Osteocyte (in vitro differentiated cells): Measurements from ENCODE around the gene TCIRG1. TPM values are rescaled to one million over a fixed set of nuclear protein-coding genes. Genes with fewer than 3 reads are reported as not detected.

Experiments used
- DNase-seq: peaks from one replicate; pipeline ENCODE4 v3.0.0; 2021; ENCODE audit warnings: mixed read lengths; ENCODE audit not compliant: unreplicated experiment; ENCODE audit errors: extremely low spot score
- H3K27ac Mint-ChIP-seq: one replicate; pipeline ENCODE4 v1.8.0; 2021; ENCODE audit warnings: mild to moderate bottlenecking, mixed read lengths; ENCODE audit not compliant: unreplicated experiment
- H3K27me3 Mint-ChIP-seq: one replicate; pipeline ENCODE4 v1.8.0; 2021; ENCODE audit warnings: mixed read lengths; ENCODE audit not compliant: unreplicated experiment
- H3K36me3 Mint-ChIP-seq: one replicate; pipeline ENCODE4 v1.8.0; 2021; ENCODE audit warnings: mixed read lengths; ENCODE audit not compliant: unreplicated experiment
- H3K4me1 Mint-ChIP-seq: one replicate; pipeline ENCODE4 v1.8.0; 2021; ENCODE audit warnings: mixed read lengths; ENCODE audit not compliant: unreplicated experiment
- H3K4me3 Mint-ChIP-seq: one replicate; pipeline ENCODE4 v1.8.0; 2021; ENCODE audit warnings: mild to moderate bottlenecking, moderate library complexity, mixed read lengths; ENCODE audit not compliant: unreplicated experiment
- H3K9me3 Mint-ChIP-seq: one replicate; pipeline ENCODE4 v1.8.0; 2021; ENCODE audit warnings: mixed read lengths; ENCODE audit not compliant: unreplicated experiment
- CTCF ChIP-seq: fragments of 200-600 bp; sonication (generic); IDR thresholded peaks from 2 replicates; pipeline ENCODE4 v1.5.0; 2021; ENCODE audit warnings: antibody characterized with exemption, mild to moderate bottlenecking, moderate library complexity
- total RNA-seq: library from RNA; stranded (reverse); gene quantifications from 2 replicates; pipeline ENCODE4 v1.2.1, GENCODE V29; 2021

Gene TCIRG1
- total RNA-seq, 1 donor from 2014 or later: 53.0 TPM

- H3K4me1 Mint-ChIP-seq: peaks cover 32% of the 10 kb centered on the region
- peak overlapping the region; percentile 18 for H3K27ac Mint-ChIP-seq
- no peaks in the 10 kb centered on the region for H3K9me3 Mint-ChIP-seq
- DNase-seq: no peak
- no peaks in the 10 kb centered on the region for H3K27me3 Mint-ChIP-seq
- no peak for TF ChIP-seq CTCF
- peak overlapping the region; percentile 78 for H3K4me3 Mint-ChIP-seq
- no peaks in the 10 kb centered on the region for H3K36me3 Mint-ChIP-seq
These were observed 34.1 kb upstream of the TCIRG1 start for GRCh38 chr11:68004551-68005335.

DNA sequence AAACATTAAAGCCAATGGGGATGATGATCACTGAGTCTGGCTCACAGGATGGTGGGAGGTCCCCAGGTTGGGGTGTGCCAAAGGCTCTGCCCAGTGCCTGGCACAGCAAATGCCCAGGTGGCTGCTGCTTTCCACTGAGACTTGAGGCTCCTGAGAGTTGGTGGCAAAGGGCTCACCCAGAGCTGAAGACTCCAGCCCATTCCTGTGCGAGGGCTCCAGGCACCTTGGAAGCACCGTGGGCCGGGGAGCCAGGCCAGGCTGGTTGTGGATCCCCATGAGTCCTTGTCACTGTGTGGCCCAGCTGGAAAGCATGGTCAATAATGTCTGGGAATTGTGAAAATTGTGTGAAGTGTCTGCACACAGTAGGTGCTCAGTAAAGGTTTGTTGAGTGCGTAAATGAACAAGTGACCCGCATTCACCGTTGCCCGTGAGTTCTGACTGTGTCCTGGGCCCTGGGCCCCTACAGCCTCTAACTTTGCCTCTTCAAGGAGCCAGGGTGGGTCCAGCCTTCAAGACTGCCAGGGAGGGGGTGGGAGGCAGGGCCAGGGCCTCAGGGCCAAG, 32.1 kb upstream of the TCIRG1 start:
- Mint-ChIP-seq H3K36me3 (no peaks in the 10 kb centered on the region), H3K27ac (no peak overlapping the region), H3K9me3 (no peaks in the 10 kb centered on the region), H3K27me3 (no peaks in the 10 kb centered on the region), H3K4me3 (no peak overlapping the region), H3K4me1 (peaks cover 50% of the 10 kb centered on the region)
- no peak for DNase-seq
- TF ChIP-seq CTCF: no peak

GRCh38 chr11:68007498-68008380, 31.1 kb upstream of the TCIRG1 start:
- DNase-seq: no peak
- Mint-ChIP-seq H3K4me1 (peaks cover 56% of the 10 kb centered on the region), H3K4me3 (no peak overlapping the region), H3K9me3 (no peaks in the 10 kb centered on the region), H3K36me3 (no peaks in the 10 kb centered on the region), H3K27me3 (no peaks in the 10 kb centered on the region), H3K27ac (no peak overlapping the region)
- no peak for TF ChIP-seq CTCF

DNA sequence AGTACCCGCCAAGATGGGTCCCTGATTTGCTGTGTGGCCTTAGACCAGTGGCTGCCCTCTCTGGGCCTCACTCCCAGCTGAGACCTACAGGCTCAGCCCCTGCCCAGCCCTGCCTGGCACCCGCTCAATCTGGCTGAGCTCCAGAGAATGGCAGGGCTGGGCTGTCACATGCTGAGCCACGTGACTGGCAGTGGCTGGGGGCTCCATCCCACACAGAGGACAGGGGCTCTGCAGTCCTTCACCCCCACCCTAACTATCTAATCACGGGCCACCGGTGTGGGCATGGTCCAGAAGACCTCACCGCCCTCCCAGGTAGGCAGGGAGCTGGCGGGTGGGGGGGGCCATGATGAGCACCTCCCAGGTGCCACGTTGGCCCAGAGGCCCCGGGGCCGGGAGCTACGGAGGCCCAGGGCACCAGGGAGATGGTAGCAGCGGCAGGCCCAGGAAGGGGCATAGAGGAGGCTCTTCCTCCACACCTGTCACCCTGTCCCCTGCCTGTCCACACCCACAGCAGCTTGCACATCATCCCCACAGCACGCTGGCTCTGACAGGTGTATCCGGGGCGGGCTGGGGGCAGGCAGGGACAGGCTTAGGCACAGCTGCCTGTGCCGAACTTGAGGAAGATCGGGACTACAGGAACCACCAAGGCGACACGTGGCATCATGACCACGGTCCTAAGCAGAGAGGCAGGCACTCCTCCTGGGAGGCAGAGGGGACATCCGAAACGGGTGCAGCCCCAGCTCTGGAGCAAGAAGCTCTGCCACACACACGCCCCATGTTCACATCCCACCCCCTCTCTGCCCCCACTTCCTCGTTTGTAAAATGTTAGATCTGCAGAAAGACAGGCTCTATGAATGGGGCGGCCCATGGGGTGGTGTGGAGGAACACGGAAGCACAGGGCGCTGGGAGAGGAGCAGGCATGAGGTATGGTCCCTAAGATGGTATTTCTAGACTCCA, 30.2 kb upstream of the TCIRG1 start:
- Mint-ChIP-seq H3K4me1 (peaks cover 61% of the 10 kb centered on the region), H3K9me3 (no peaks in the 10 kb centered on the region), H3K36me3 (no peaks in the 10 kb centered on the region), H3K27me3 (no peaks in the 10 kb centered on the region), H3K27ac (peak overlapping the region; percentile 9), H3K4me3 (no peak overlapping the region)
- TF ChIP-seq CTCF: no peak
- no peak for DNase-seq
